HEK293 (cell line): ENCODE measurements around the gene GALNT2.

Source experiments
- ZBTB8A ChIP-seq: fragments of 450-650 bp; formaldehyde crosslinking; IDR thresholded peaks from 2 replicates; pipeline ENCODE4 v1.5.1; 2016; ENCODE audit warnings: missing biosample characterization, missing genetic modification characterization
- ZNF792 ChIP-seq: fragments of 450-650 bp; formaldehyde crosslinking; IDR thresholded peaks from 2 replicates; pipeline ENCODE4 v1.5.1; 2016; ENCODE audit warnings: missing biosample characterization, missing genetic modification characterization
- TF ChIP-seq, protein P1 (sequence below): fragments of 450-650 bp; formaldehyde crosslinking; IDR thresholded peaks from 2 replicates; pipeline ENCODE4 v1.5.1; 2016; ENCODE audit warnings: missing biosample characterization, missing genetic modification characterization

DNA sequence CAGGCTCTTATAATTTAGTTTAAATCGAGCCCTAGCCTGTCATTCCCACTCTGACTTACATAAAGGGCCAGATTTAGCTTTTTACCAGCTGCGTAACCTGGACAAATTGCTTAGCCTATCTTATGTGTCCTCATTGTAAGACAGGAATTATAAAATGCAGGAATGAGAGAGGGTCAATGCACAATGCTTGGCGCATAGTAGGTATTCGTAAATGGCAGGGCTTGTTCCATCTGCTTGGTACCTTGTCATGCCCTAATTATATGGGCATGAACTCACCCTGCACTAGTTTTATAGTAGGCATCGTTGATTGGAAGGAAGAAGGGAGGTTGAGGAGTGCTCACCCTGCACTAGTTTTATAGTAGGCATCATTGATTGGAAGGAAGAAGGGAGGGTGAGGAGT is 108.8 kb downstream of the GALNT2 start:
- TF ChIP-seq ZBTB8A (no peak), ZNF792 (tag by site-specific recombination) (no peak)
- TF ChIP-seq, protein P1, sequence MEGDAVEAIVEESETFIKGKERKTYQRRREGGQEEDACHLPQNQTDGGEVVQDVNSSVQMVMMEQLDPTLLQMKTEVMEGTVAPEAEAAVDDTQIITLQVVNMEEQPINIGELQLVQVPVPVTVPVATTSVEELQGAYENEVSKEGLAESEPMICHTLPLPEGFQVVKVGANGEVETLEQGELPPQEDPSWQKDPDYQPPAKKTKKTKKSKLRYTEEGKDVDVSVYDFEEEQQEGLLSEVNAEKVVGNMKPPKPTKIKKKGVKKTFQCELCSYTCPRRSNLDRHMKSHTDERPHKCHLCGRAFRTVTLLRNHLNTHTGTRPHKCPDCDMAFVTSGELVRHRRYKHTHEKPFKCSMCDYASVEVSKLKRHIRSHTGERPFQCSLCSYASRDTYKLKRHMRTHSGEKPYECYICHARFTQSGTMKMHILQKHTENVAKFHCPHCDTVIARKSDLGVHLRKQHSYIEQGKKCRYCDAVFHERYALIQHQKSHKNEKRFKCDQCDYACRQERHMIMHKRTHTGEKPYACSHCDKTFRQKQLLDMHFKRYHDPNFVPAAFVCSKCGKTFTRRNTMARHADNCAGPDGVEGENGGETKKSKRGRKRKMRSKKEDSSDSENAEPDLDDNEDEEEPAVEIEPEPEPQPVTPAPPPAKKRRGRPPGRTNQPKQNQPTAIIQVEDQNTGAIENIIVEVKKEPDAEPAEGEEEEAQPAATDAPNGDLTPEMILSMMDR, result no peak
